ENCODE results near the gene NR1I3.

NR1I3 gene

GRCh38 chr1:161217831-161218230, 20.2 kb downstream of the NR1I3 start:
- no peak for DNase-seq

GRCh38 chr1:161216945-161217712, 20.9 kb downstream of the NR1I3 start:
- peak; percentile 23 for DNase-seq

- DNase-seq = no peak
Measured at GRCh38 chr1:161215076-161215475, 22.9 kb downstream of the NR1I3 start, which contains the start of gene FCER1G. TSS of gene FCER1G (plus strand) at chr1:161215295. CDS start at chr1:161215322, 27 bp downstream.

- no peak for DNase-seq
Measured at GRCh38 chr1:161214369-161214768, 23.6 kb downstream of the NR1I3 start.

GRCh38 chr1:161209790-161210409, 28.1 kb downstream of the NR1I3 start:
- no peak for DNase-seq

GRCh38 chr1:161207173-161207572, 30.8 kb downstream of the NR1I3 start:
- DNase-seq = no peak

GRCh38 chr1:161206411-161207140, 31.4 kb downstream of the NR1I3 start:
- DNase-seq = no peak

- peak; percentile 83 for DNase-seq
Measured at GRCh38 chr1:161201836-161202712, 35.9 kb downstream of the NR1I3 start, which contains the start of gene NDUFS2. TSS of gene NDUFS2 (plus strand) at chr1:161202367. CDS start at chr1:161202386, 19 bp downstream.

GRCh38 chr1:161200992-161201835, 36.8 kb downstream of the NR1I3 start:
- DNase-seq = no peak

GRCh38 chr1:161200421-161200991, 37.5 kb downstream of the NR1I3 start:
- no peak for DNase-seq

GRCh38 chr1:161199506-161200139, 38.4 kb downstream of the NR1I3 start:
- no peak for DNase-seq

- DNase-seq = peak; percentile 52
Measured at GRCh38 chr1:161198897-161199431, 39.0 kb downstream of the NR1I3 start, which contains the start of gene ADAMTS4. TSS of gene ADAMTS4 (minus strand) at chr1:161199054. CDS start at chr1:161198627, 427 bp downstream.

GRCh38 chr1:161198194-161198896, 39.7 kb downstream of the NR1I3 start:
- DNase-seq = no peak

GRCh38 chr1:161197560-161198193, 40.3 kb downstream of the NR1I3 start:
- DNase-seq = no peak

GRCh38 chr1:161196521-161197451, 41.2 kb downstream of the NR1I3 start:
- no peak for DNase-seq

- no peak for DNase-seq
Measured at GRCh38 chr1:161196111-161196510, 41.9 kb downstream of the NR1I3 start.

GRCh38 chr1:161195171-161195570, 42.8 kb downstream of the NR1I3 start:
- DNase-seq = no peak

Measured in GOT3 (cell line).